Retinal pigment epithelial cell (primary cell): ENCODE data around the gene KRTAP10-2.

Experiments
- DNase-seq: peaks from one replicate; pipeline ENCODE4 v3.0.0-alpha.2; 2010; ENCODE audit warnings: low read depth
- H3K4me3 ChIP-seq: 2 replicates; pipeline ENCODE4 v1.5.1; 2011; ENCODE audit warnings: mild to moderate bottlenecking, low read length, control low read depth, moderate library complexity
- CTCF ChIP-seq: conservative IDR thresholded peaks from 2 replicates; pipeline ENCODE4 v1.5.1; 2011; ENCODE audit warnings: low read depth, low read length, control low read depth, inconsistent platforms

The KRTAP10-2 gene

GRCh38 chr21:44548922-44549321 is 2.4 kb downstream of the KRTAP10-2 start:
- no peak for TF ChIP-seq CTCF
- no peak overlapping the region for H3K4me3 ChIP-seq
- no peak for DNase-seq

GRCh38 chr21:44548381-44548780 is 2.9 kb downstream of the KRTAP10-2 start:
- no peak for DNase-seq

GRCh38 chr21:44547656-44548331 is 3.5 kb downstream of the KRTAP10-2 start:
- no peak overlapping the region for H3K4me3 ChIP-seq
- DNase-seq, result no peak

More at GRCh38 chr21:44548381-44548780, 2.9 kb downstream of the KRTAP10-2 start:
- no peak for TF ChIP-seq CTCF
- no peak overlapping the region for H3K4me3 ChIP-seq

GRCh38 chr21:44544566-44544965 is 6.7 kb downstream of the KRTAP10-2 start:
- no peak for DNase-seq
- H3K4me3 ChIP-seq, result no peak overlapping the region
- TF ChIP-seq CTCF, result no peak

More at GRCh38 chr21:44547656-44548331, 3.5 kb downstream of the KRTAP10-2 start:
- TF ChIP-seq CTCF, result no peak

- H3K4me3 ChIP-seq, result no peak overlapping the region
- no peak for DNase-seq
- TF ChIP-seq CTCF, result no peak
These were observed 8.6 kb downstream of the KRTAP10-2 start for GRCh38 chr21:44542716-44543115.

- TF ChIP-seq CTCF, result no peak
- no peak overlapping the region for H3K4me3 ChIP-seq
- DNase-seq, result no peak
These were observed 10.5 kb downstream of the KRTAP10-2 start for GRCh38 chr21:44540741-44541288.
